Measurements from ENCODE around the gene PLEKHO1.
A peak's percentile ranks its signal among the peaks of the same experiment; 100 is the strongest.

- TF ChIP-seq CTCF (IDR thresholded peaks at IDR 0.05) (no peak), POLR2AphosphoS5 (IDR thresholded peaks at IDR 0.05) (peak in 1 of 4 donors; percentile 25), POLR2A (IDR thresholded peaks at IDR 0.05) (no peak)
Observed at GRCh38 chr1:150176593-150176992, 26.9 kb downstream of the PLEKHO1 start.
